ENCODE results near the gene MAN1A1.

MAN1A1 gene

GRCh38 chr6:119233312-119233984 lies 116.1 kb downstream of the MAN1A1 start:
- DNase-seq (ENCODE audit: extremely low read depth, low read depth), result no peak

GRCh38 chr6:119231394-119231793 lies 118.2 kb downstream of the MAN1A1 start:
- DNase-seq (ENCODE audit: extremely low read depth, low read depth), result no peak
- no peak for TF ChIP-seq CTCF (IDR thresholded peaks at IDR 0.05; ENCODE audit: low read depth, low read length)

More at GRCh38 chr6:119233312-119233984, 116.1 kb downstream of the MAN1A1 start:
- no peak for TF ChIP-seq CTCF (IDR thresholded peaks at IDR 0.05; ENCODE audit: low read depth, low read length)

- no peak for TF ChIP-seq CTCF (IDR thresholded peaks at IDR 0.05; ENCODE audit: low read depth, low read length)
Observed at GRCh38 chr6:119230160-119230559, 119.4 kb downstream of the MAN1A1 start.

GRCh38 chr6:119227377-119227776 lies 122.2 kb downstream of the MAN1A1 start:
- no peak for TF ChIP-seq CTCF (IDR thresholded peaks at IDR 0.05; ENCODE audit: low read depth, low read length)
- no peak for DNase-seq (ENCODE audit: extremely low read depth, low read depth)

More at GRCh38 chr6:119230160-119230559, 119.4 kb downstream of the MAN1A1 start:
- DNase-seq (ENCODE audit: extremely low read depth, low read depth), result no peak

GRCh38 chr6:119226089-119226488 lies 123.5 kb downstream of the MAN1A1 start:
- DNase-seq (ENCODE audit: extremely low read depth, low read depth), result no peak
- TF ChIP-seq CTCF (IDR thresholded peaks at IDR 0.05; ENCODE audit: low read depth, low read length), result no peak

GRCh38 chr6:119224095-119224701 lies 125.4 kb downstream of the MAN1A1 start:
- TF ChIP-seq CTCF (IDR thresholded peaks at IDR 0.05; ENCODE audit: low read depth, low read length), result no peak
- DNase-seq (ENCODE audit: extremely low read depth, low read depth), result no peak

GRCh38 chr6:119220452-119220851 lies 129.1 kb downstream of the MAN1A1 start:
- no peak for DNase-seq (ENCODE audit: extremely low read depth, low read depth)
- TF ChIP-seq CTCF (IDR thresholded peaks at IDR 0.05; ENCODE audit: low read depth, low read length), result no peak
